Stimulated activated CD8-positive, alpha-beta memory T cell treated with anti-CD3 and anti-CD28 coated beads, Interleukin-15, amount 100 ng/mL, for 1 hour (primary cell): Measurements from ENCODE around the gene CD33.
"Not testable (repeated sequence)": the region's sequence is repeated elsewhere in the genome, so short reads cannot be mapped to it uniquely, and the experiment has no call there.

ENCODE experiments used
- DNase-seq: peaks from one replicate; pipeline ENCODE4 v3.0.0-alpha.2; 2020; ENCODE audit warnings: low read depth

The CD33 gene

GRCh38 chr19:51224898-51225393, at the start of gene CD33:
Gene CD33 (plus strand): TSS chr19:51225080. CDS start chr19:51225119, 39 bp downstream.
- DNase-seq, result not testable (repeated sequence)

- no peak for DNase-seq
Observed at GRCh38 chr19:51179256-51179655, 45.6 kb upstream of the CD33 start.

- no peak for DNase-seq
Observed at GRCh38 chr19:51181377-51181912, 43.4 kb upstream of the CD33 start.

- no peak for DNase-seq
Observed at GRCh38 chr19:51181913-51182419, 42.9 kb upstream of the CD33 start.

GRCh38 chr19:51183629-51184028, 41.3 kb upstream of the CD33 start:
- DNase-seq, result no peak

- no peak for DNase-seq
Observed at GRCh38 chr19:51185069-51185867, 39.6 kb upstream of the CD33 start.

GRCh38 chr19:51185868-51186215, 39.0 kb upstream of the CD33 start:
- DNase-seq, result no peak

GRCh38 chr19:51186323-51186722, 38.6 kb upstream of the CD33 start:
- no peak for DNase-seq

GRCh38 chr19:51187395-51188226, 37.3 kb upstream of the CD33 start:
- no peak for DNase-seq

GRCh38 chr19:51188227-51188559, 36.7 kb upstream of the CD33 start:
- DNase-seq, result no peak

GRCh38 chr19:51192689-51193088, 32.2 kb upstream of the CD33 start:
- no peak for DNase-seq

GRCh38 chr19:51194527-51195315, 30.2 kb upstream of the CD33 start:
- no peak for DNase-seq

- no peak for DNase-seq
Observed at GRCh38 chr19:51195316-51195586, 29.6 kb upstream of the CD33 start.

GRCh38 chr19:51195616-51196015, 29.3 kb upstream of the CD33 start:
- no peak for DNase-seq

- no peak for DNase-seq
Observed at GRCh38 chr19:51196181-51196580, 28.7 kb upstream of the CD33 start.

- no peak for DNase-seq
Observed at GRCh38 chr19:51198641-51199040, 26.2 kb upstream of the CD33 start.

GRCh38 chr19:51200071-51200666, 24.7 kb upstream of the CD33 start:
- DNase-seq, result no peak

- DNase-seq, result no peak
Observed at GRCh38 chr19:51201712-51202111, 23.2 kb upstream of the CD33 start.

- DNase-seq, result no peak
Observed at GRCh38 chr19:51203916-51204315, 21.0 kb upstream of the CD33 start.

- no peak for DNase-seq
Observed at GRCh38 chr19:51204321-51204720, 20.6 kb upstream of the CD33 start.

- DNase-seq, result no peak
Observed at GRCh38 chr19:51207747-51208146, 17.1 kb upstream of the CD33 start.
